ENCODE measurements around the gene CLDN3.

CLDN3 gene

GRCh38 chr7:73740771-73741170 is 29.3 kb downstream of the CLDN3 start:
- Histone ChIP-seq H3K27me3 (replicated peaks; ENCODE audit: insufficient read depth, low read length) (no peaks in the 10 kb centered on the region), H3K36me3 (replicated peaks; ENCODE audit: insufficient read depth, low read length) (no peaks in the 10 kb centered on the region), H3K4me1 (ENCODE audit: low read length) (peaks cover 28% of the 10 kb centered on the region), H3K79me2 (ENCODE audit: low read length) (peaks cover 28% of the 10 kb centered on the region), H3K4me2 (ENCODE audit: low read depth, low read length) (no peak overlapping the region), H4K20me1 (ENCODE audit: insufficient read depth, low read length) (0 out of 2 replicates have a peak, but pooled peaks cover 5% of the 10 kb centered on the region), H3K27ac (ENCODE audit: low read length) (peak overlapping the region; percentile 22; the same call in 1 of the 2 replicates), H3K4me3 (ENCODE audit: low read length) (no peak overlapping the region), H3K9me2 (replicated peaks; ENCODE audit: insufficient read depth, low read length) (no peaks in the 10 kb centered on the region), H3K9me3 (replicated peaks; ENCODE audit: insufficient read depth, low read length) (no peaks in the 10 kb centered on the region), H2AFZ (ENCODE audit: low read length) (no peak overlapping the region), H3K9ac (ENCODE audit: low read length) (no peak overlapping the region), H3F3A (ENCODE audit: insufficient read depth, low read length) (peaks cover 11% of the 10 kb centered on the region)
- TF ChIP-seq CTCF (IDR thresholded peaks at IDR 0.05; ENCODE audit: low read length) (no peak), EZH2 (optimal IDR thresholded peaks at IDR 0.05; ENCODE audit: low read depth, low read length) (no peak)
- no peak for DNase-seq

GRCh38 chr7:73740212-73740611 is 29.9 kb downstream of the CLDN3 start:
- no peak for DNase-seq
- H3K36me3 ChIP-seq (replicated peaks; ENCODE audit: insufficient read depth, low read length) = no peaks in the 10 kb centered on the region
- H3K4me2 ChIP-seq (ENCODE audit: low read depth, low read length) = no peak overlapping the region
- no peaks in the 10 kb centered on the region for H3K27me3 ChIP-seq (replicated peaks; ENCODE audit: insufficient read depth, low read length)
- peaks cover 28% of the 10 kb centered on the region for H3K79me2 ChIP-seq (ENCODE audit: low read length)
- TF ChIP-seq EZH2phosphoT487 (IDR thresholded peaks at IDR 0.05; ENCODE audit: low read length) (no peak), EZH2 (optimal IDR thresholded peaks at IDR 0.05; ENCODE audit: low read depth, low read length) (no peak), CTCF (IDR thresholded peaks at IDR 0.05; ENCODE audit: low read length) (no peak)
- peaks cover 29% of the 10 kb centered on the region for H3K4me1 ChIP-seq (ENCODE audit: low read length)
- peaks cover 11% of the 10 kb centered on the region for H3F3A ChIP-seq (ENCODE audit: insufficient read depth, low read length)
- H3K9ac ChIP-seq (ENCODE audit: low read length) = no peak overlapping the region
- H3K9me3 ChIP-seq (replicated peaks; ENCODE audit: insufficient read depth, low read length) = no peaks in the 10 kb centered on the region
- no peaks in the 10 kb centered on the region for H3K9me2 ChIP-seq (replicated peaks; ENCODE audit: insufficient read depth, low read length)
- 0 out of 2 replicates have a peak, but pooled peaks cover 5% of the 10 kb centered on the region for H4K20me1 ChIP-seq (ENCODE audit: insufficient read depth, low read length)
- H3K27ac ChIP-seq (ENCODE audit: low read length) = no peak overlapping the region; the same call in 1 of the 2 replicates
- no peak overlapping the region for H2AFZ ChIP-seq (ENCODE audit: low read length)
- no peak overlapping the region for H3K4me3 ChIP-seq (ENCODE audit: low read length)

GRCh38 chr7:73739387-73739767 is 30.7 kb downstream of the CLDN3 start:
- H3K27me3 ChIP-seq (replicated peaks; ENCODE audit: insufficient read depth, low read length) = no peaks in the 10 kb centered on the region
- TF ChIP-seq EZH2 (optimal IDR thresholded peaks at IDR 0.05; ENCODE audit: low read depth, low read length) = no peak
- TF ChIP-seq EZH2phosphoT487 (IDR thresholded peaks at IDR 0.05; ENCODE audit: low read length) = no peak
- no peak for TF ChIP-seq CTCF (IDR thresholded peaks at IDR 0.05; ENCODE audit: low read length)
- peak overlapping the region; percentile 85 for H3K27ac ChIP-seq (ENCODE audit: low read length)
- peak overlapping the region; percentile 96 for H3K4me3 ChIP-seq (ENCODE audit: low read length)
- peak overlapping the region; percentile 74 for H3K4me2 ChIP-seq (ENCODE audit: low read depth, low read length)
- no peak for DNase-seq
- peak overlapping the region; percentile 98 for H3K9ac ChIP-seq (ENCODE audit: low read length)
- peak overlapping the region; percentile 65; the same call in 1 of the 2 replicates for H2AFZ ChIP-seq (ENCODE audit: low read length)
- peaks cover 11% of the 10 kb centered on the region for H3F3A ChIP-seq (ENCODE audit: insufficient read depth, low read length)
- no peaks in the 10 kb centered on the region for H3K36me3 ChIP-seq (replicated peaks; ENCODE audit: insufficient read depth, low read length)
- H4K20me1 ChIP-seq (ENCODE audit: insufficient read depth, low read length) = 0 out of 2 replicates have a peak, but pooled peaks cover 5% of the 10 kb centered on the region
- H3K9me2 ChIP-seq (replicated peaks; ENCODE audit: insufficient read depth, low read length) = no peaks in the 10 kb centered on the region
- H3K4me1 ChIP-seq (ENCODE audit: low read length) = peaks cover 36% of the 10 kb centered on the region
- no peaks in the 10 kb centered on the region for H3K9me3 ChIP-seq (replicated peaks; ENCODE audit: insufficient read depth, low read length)
- H3K79me2 ChIP-seq (ENCODE audit: low read length) = peaks cover 28% of the 10 kb centered on the region
